ENCODE measurements around the gene RANBP9.

The RANBP9 gene

DNA sequence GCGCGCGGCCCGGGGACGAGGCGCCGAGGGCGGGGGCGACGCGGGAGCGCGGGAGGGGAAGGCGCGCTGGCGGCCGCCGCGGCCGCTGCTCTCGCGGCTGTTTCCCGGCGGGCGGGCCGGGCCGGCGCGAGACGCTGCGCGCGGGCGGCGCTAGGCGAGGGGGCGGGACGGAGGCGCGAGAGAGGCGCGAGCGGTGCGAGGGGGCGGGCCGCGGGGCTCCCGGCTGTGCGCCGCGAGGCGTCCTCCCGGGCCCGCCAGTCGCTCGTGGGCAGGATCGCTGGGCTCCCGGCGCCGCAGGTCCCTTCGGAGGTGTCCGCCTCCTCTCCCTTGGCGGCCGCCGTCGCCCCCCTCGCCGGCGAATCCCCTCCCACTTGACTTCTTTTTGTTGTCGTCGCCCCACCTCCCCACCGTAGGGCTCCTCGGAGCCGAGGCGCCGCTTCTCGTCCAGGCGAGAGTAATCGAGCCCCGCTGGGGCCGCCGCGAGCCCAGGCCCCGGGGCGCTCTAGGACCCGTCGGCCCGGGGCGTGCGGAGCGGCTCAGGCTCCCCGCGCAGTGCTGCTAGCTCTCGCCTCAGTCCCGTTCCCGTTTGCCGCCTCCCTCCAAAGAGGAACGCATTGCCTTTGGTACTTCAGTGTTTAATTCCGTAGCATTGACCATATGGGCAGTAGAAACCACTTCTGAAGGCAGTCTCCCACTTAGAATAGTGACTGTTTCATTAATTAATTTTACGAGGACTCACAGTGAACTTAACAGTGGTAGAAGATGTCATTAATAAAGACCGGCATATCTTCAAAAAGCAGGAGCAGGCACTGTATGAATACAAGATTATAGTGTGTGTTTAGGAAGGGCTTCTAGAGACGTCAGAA is at the start of gene RANBP9:
TSS of gene RANBP9 (minus strand) at position 103 of the 866 bp plus-strand sequence. CDS start 330 bp downstream, outside the sequence.
- TF ChIP-seq, protein P1, sequence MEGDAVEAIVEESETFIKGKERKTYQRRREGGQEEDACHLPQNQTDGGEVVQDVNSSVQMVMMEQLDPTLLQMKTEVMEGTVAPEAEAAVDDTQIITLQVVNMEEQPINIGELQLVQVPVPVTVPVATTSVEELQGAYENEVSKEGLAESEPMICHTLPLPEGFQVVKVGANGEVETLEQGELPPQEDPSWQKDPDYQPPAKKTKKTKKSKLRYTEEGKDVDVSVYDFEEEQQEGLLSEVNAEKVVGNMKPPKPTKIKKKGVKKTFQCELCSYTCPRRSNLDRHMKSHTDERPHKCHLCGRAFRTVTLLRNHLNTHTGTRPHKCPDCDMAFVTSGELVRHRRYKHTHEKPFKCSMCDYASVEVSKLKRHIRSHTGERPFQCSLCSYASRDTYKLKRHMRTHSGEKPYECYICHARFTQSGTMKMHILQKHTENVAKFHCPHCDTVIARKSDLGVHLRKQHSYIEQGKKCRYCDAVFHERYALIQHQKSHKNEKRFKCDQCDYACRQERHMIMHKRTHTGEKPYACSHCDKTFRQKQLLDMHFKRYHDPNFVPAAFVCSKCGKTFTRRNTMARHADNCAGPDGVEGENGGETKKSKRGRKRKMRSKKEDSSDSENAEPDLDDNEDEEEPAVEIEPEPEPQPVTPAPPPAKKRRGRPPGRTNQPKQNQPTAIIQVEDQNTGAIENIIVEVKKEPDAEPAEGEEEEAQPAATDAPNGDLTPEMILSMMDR (IDR thresholded peaks at IDR 0.05; ENCODE audit: low read depth, low read length, missing control alignments), result no peak
- DNase-seq (ENCODE audit: extremely low read depth, low read depth), result no peak
- peak within 1 kb of the TSS; percentile 92 for H3K4me3 ChIP-seq (replicated peaks; ENCODE audit: low read depth, low read length)

DNA sequence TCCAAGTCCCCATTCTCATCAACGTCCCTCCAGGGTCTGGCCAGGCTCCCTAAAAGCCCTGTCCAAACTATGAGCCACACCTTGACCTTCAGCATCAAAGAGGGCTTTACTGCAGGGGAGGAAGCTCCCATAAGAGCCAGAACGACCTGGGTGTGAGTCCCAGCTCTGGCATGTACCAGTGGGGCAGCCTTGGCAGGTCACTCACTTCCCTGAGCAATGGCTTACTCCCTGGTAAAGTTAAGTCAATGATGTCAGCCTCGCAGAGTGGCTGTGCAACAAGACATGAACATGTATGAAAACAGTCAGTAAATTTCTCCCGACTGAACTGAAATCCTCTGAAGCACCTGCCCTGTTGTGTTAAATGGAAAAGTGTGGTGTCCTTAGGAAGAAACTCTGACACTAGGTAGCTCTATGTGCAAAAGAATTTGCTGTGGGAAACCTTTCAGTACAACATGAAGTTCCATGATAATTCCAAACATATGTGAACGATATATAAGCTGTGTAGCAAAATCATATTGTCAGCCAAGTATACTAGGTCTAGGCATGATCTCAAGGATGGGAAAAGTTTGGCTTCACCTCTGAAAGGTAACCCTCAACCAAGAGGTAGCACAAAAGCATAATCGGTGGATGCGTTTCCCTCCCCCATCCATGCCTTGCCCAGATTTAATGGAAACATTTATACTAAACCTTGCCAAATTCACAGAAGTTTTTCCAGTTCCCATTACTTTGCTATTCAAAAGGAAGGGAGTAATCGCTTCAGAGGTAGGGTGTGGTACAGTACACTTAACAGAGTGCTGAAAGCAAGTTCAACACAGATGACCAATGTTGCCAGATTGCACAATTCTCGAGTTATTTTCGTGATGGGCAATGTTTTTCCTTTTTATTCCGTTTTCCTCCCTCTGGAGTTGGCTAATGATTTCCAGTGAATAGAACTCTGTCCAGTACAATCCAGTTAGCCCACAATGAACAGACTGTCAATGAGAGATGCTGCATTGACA is 49.0 kb upstream of the RANBP9 start:
- TF ChIP-seq, protein P1 (IDR thresholded peaks at IDR 0.05; ENCODE audit: low read depth, low read length, missing control alignments), result no peak
- H3K4me3 ChIP-seq (replicated peaks; ENCODE audit: low read depth, low read length), result no peak overlapping the region
- no peak for DNase-seq (ENCODE audit: extremely low read depth, low read depth)

DNA sequence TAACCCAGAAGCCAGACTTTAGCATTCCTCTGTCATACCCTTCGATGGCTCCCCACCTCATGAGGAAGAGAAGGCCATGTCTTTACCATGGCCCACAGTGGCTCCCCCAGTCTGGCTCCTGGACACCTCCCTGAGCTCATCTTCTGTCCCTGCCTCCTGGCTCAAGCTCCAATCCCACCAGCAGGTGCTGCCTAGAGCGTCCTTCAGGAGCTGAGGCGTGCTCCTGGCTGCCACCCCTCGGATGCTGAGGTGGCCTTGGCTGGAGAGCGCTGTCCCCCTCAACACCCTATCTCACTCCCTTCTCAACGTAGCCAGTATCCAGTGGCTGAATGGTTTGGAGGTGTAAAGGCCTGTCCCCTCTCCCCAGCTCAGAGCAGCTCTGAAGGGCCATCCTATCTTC is 47.4 kb upstream of the RANBP9 start:
- H3K4me3 ChIP-seq (replicated peaks; ENCODE audit: low read depth, low read length), result no peak overlapping the region
- no peak for DNase-seq (ENCODE audit: extremely low read depth, low read depth)
- TF ChIP-seq, protein P1 (IDR thresholded peaks at IDR 0.05; ENCODE audit: low read depth, low read length, missing control alignments), result no peak

DNA sequence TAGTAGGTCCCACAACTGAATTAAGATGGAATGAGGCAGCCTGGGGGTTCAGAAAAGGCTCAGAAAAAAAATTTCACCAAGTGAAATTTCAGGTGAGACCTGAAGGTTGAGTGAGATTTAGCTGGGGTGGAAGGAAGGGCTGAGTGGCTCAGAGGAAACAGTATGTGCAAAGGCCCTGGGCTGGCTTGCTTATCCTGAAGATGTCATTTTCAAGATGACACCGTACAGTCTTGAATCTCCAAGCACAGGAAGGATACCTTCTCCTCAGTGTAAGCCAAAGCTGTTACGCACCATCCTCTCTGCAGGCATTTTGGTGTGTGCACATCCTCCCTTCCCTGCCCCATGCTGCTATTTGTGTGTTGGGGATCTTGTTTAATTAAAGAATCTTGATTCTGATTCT is 43.0 kb upstream of the RANBP9 start:
- no peak for DNase-seq (ENCODE audit: extremely low read depth, low read depth)
- H3K4me3 ChIP-seq (replicated peaks; ENCODE audit: low read depth, low read length), result no peak overlapping the region
- TF ChIP-seq, protein P1 (IDR thresholded peaks at IDR 0.05; ENCODE audit: low read depth, low read length, missing control alignments), result no peak

DNA sequence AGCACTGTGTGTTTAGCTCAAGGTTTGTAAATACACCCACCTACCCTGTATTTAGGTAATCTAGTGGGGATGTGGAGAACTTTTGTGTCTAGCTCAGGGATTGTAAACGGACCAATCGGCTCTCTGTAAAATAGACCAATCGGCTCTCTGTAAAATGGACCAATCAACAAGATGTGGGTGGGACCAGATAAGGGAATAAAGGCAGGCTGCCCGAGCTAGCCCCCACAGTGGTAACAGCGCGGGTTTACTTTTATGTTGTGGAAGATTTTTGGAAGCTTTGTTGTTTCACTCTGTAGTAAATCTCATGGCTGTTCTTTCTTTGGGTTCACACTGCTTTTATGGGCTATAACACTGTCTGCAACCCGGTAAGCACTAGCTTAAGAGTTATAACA is 32.1 kb upstream of the RANBP9 start:
- no peak for DNase-seq (ENCODE audit: extremely low read depth, low read depth)
- TF ChIP-seq, protein P1 (IDR thresholded peaks at IDR 0.05; ENCODE audit: low read depth, low read length, missing control alignments), result no peak
- H3K4me3 ChIP-seq (replicated peaks; ENCODE audit: low read depth, low read length), result no peak overlapping the region

DNA sequence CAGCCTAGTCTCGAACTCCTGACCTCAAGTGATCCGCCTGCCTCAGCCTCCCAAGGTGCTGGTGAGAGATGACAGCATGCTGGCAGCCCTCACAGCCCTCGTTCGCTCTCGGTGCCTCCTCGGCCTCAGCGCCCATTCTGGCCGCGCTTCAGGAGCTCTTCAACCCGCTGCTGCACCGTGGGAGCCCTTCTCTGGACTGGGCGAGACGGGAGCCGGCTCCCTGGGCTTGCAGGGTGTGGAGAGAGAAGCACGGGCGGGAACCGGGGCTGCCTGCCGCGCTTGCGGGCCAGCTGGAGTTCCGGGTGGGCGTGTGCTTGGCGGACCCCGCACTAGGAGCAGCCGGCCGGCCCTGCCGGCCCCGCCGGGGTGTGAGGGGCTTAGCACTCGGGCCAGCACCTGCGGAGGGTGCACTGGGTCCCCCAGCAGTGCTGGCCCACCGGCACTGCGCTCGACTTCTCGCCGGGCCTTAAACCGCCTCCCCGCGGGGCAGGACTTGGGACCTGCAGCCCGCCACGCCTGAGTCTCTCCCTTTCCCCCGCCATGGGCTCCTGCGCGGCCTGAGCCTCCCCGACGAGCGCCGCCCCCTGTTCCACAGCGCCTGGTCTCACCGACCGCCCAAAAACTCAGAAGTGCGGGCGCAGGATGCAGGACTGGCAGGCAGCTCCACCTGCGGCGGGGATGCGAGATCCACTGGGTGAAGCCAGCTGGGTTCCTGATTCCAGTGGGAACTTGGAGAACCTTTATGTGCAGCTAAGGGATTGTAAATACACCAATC is 31.5 kb upstream of the RANBP9 start:
- no peak overlapping the region for H3K4me3 ChIP-seq (replicated peaks; ENCODE audit: low read depth, low read length)
- TF ChIP-seq, protein P1 (IDR thresholded peaks at IDR 0.05; ENCODE audit: low read depth, low read length, missing control alignments), result no peak
- DNase-seq (ENCODE audit: extremely low read depth, low read depth), result no peak

Measured in HFF-Myc (cell line).